Medulla oblongata (tissue), 1 donor: Measurements from ENCODE around the gene ZNF654.
A peak's percentile ranks its signal among the peaks of the same experiment; 100 is the strongest.
"Not testable (repeated sequence)": the region's sequence is repeated elsewhere in the genome, so short reads cannot be mapped to it uniquely, and the experiment has no call there.

Experiments used
- DNase-seq: peaks from one replicate; pipeline ENCODE4 v3.0.0-alpha.2; 2015; ENCODE audit errors: extremely low spot score

Gene ZNF654

GRCh38 chr3:88058581-88059379 lies at the start of gene ZNF654, which contains the start of gene CGGBP1:
ZNF654 (plus strand) TSS chr3:88059255; CDS start chr3:88059320, 65 bp downstream.
CGGBP1 (minus strand) TSS chr3:88059005; CDS start chr3:88055976, 3,029 bp downstream.
- peak; percentile 99 for DNase-seq

DNA sequence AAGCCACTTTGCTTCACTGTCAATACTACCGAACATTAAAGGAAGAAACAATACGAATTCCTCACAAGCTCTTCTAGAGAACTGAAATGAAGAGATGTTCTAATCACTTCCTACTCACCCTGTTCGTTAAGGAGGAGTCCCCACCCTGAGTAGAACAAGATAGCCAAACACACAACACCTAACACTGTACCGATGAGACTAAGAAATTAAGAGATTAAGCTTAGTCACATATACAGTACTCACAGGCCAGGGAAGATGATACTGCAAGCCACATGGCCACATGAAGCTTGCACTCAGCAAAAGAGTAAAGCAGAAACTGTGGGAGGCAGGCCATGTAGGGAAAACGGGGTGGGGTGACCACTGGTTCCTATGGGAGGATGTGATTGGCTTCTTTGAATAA lies 48.2 kb upstream of the ZNF654 start:
- no peak for DNase-seq

GRCh38 chr3:88013592-88013991 lies 45.5 kb upstream of the ZNF654 start:
- DNase-seq = no peak

GRCh38 chr3:88015656-88016055 lies 43.4 kb upstream of the ZNF654 start:
- not testable (repeated sequence) for DNase-seq

DNA sequence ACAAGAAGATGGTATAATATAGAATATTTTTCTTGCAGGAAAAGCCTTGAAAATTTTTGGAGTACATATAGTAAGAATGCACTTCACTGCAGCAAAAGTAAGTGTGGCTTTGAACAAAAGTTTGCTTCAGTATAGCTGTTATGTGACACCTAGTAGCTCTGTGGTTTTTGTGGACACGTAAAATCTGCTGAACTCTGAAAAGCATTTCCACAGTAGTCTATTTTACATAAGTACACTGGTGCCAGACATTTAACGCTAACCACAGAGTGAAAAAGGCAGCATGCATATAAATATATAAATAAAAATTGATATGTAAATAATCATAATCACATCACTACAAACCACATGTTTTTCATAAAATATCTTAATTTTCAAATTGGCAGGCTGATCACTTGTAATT lies 40.0 kb upstream of the ZNF654 start:
- no peak for DNase-seq

DNA sequence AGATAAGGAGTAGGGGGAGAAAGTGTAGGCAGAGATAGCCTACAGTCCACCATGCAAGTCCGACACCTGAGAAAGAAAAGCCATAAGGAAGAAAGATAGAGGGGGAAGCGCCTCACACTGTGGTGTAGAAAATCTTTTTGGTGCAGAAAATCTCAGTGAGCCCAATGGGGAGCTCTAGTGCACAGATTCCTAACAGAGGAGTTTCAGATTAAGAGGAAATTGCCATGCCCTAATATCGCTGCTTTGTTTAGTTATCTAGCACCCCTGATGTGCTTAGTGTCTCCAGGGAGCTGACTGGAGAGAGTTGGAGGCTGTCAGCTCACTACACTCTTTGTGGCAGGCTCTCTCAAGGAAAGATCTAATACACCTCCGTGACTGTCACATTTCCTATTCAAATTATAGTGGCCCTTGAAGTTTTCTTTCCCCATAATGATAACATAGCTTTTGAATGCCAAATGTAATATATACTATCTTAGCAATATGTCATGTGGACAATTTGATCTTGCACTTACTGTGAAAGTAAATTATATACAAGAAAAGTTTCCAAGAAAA lies 34.0 kb upstream of the ZNF654 start:
- DNase-seq = no peak

GRCh38 chr3:88028876-88029275 lies 30.2 kb upstream of the ZNF654 start:
- no peak for DNase-seq

GRCh38 chr3:88030210-88030609 lies 28.8 kb upstream of the ZNF654 start:
- DNase-seq = no peak

DNA sequence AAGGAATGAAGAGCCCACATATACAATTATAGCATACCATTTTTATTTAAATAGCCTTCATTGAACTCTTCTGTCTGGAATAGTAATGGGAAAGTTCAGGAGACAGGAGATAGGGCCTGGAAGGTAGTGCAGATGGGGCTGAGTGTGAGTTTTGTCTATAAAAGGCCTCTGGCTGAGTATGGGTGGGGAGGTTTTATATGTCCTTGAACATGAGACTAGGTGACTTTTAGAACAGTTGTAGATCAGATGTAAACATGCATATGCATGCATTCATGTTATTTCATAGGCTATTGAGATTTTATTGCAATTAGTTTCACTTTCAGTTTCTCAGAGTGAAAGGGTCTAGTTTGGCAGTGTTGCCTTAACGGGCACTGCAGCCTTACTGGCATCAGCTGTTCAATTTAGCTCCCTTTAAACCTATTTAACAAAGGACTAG lies 27.4 kb upstream of the ZNF654 start:
- peak; percentile 65 for DNase-seq

DNA sequence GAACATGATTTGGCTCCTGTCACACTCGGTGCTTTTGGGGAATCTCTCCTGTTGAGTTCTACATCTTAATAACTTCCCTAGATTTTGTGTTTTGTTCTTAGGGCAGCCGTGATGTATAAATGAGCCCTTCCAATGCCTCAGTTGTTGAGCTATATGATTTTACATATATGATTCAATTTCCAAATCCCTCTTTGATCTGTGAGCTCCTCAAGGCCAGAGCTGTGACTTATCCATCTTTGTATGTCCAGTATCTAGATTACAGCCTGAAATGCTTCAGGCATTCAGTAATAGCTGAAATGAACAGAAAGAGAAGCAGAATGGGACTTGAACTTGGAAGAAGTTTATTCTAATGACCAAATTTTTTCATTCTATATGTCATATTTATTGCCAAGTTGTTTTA lies 26.8 kb upstream of the ZNF654 start:
- peak; percentile 20 for DNase-seq

DNA sequence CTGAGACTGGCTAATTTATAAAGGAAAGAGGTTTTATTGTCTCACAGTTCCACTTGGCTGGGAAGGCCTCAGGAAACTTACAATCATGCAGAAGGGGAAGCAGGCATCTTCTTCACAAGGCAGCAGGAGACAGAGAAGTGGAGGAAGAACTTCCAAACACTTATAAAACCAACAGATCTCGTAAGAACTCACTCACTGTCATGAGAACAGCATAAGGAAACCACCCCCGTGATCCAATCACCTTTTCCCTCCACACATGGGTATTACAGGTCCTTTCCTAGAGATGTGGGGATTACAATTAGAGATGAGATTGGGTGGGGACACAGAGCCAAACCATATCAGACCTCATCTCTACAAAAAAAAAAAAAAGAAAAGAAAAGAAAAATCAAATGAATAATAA lies 26.0 kb upstream of the ZNF654 start:
- DNase-seq = no peak

GRCh38 chr3:88033808-88034207 lies 25.2 kb upstream of the ZNF654 start:
- no peak for DNase-seq

GRCh38 chr3:88034491-88035275 lies 24.4 kb upstream of the ZNF654 start:
- DNase-seq = no peak

- no peak for DNase-seq
Observed at GRCh38 chr3:88036221-88036620, 22.8 kb upstream of the ZNF654 start.

DNA sequence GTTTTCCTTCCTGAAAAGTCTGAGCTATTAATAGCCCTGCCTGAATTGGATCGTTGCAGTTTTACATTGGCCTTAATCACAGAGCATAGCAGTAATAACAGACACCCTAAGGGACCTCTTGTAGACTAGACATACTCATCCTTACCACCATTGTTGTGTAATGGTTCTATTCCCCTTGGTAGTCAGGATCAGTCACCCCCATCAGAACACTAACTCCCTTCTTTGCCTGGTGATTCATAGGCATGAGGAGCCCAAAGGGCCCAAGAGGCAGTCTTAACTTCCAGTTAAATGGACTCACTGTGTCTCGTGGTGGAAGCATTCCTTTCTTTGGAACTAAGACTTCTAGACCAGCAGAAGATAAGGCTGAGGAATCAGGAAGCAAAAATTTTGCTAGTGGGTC lies 20.5 kb upstream of the ZNF654 start:
- DNase-seq = no peak

GRCh38 chr3:88040529-88040928 lies 18.5 kb upstream of the ZNF654 start:
- no peak for DNase-seq

GRCh38 chr3:88041005-88041404 lies 18.1 kb upstream of the ZNF654 start:
- no peak for DNase-seq

- DNase-seq = no peak
Observed at GRCh38 chr3:88044411-88044810, 14.6 kb upstream of the ZNF654 start.

- DNase-seq = no peak
Observed at GRCh38 chr3:88046766-88047165, 12.3 kb upstream of the ZNF654 start.

GRCh38 chr3:88057630-88058305 lies 1.3 kb upstream of the ZNF654 start:
- peak; percentile 53 for DNase-seq

GRCh38 chr3:88058306-88058580 lies 812 bp upstream of the ZNF654 start:
- no peak for DNase-seq
